PC-9 (cell line): ENCODE data around the gene SCUBE2.

Experiments
- CTCF ChIP-seq: fragments of 200-600 bp; sonication (generic); conservative IDR thresholded peaks from 2 replicates; pipeline ENCODE4 v1.6.1; 2017; ENCODE audit warnings: mixed run types, antibody characterized with exemption, mild to moderate bottlenecking, moderate library complexity
- EZH2 ChIP-seq: fragments of 200-600 bp; sonication (generic); IDR thresholded peaks from 2 replicates; pipeline ENCODE4 v1.8.0; 2017; ENCODE audit warnings: antibody characterized with exemption, low read depth

GRCh38 chr11:9090488-9091043, 833 bp downstream of the SCUBE2 start:
- no peak for TF ChIP-seq CTCF
- no peak for TF ChIP-seq EZH2
